DOHH2 (cell line): Measurements from ENCODE around the gene SLC19A2.

Experiments used
- H3F3A ChIP-seq: fragments of 200-600 bp; sonication (generic), shearing (Covaris generic); 2 replicates; pipeline ENCODE4 v1.6.0; 2016; ENCODE audit warnings: antibody characterized with exemption, mild to moderate bottlenecking; ENCODE audit not compliant: control insufficient read depth, insufficient read depth
- H3K27ac ChIP-seq: fragments of 200-600 bp; sonication (generic); 2 replicates; pipeline ENCODE4 v1.5.1; 2014; ENCODE audit warnings: low read depth, mild to moderate bottlenecking, low read length, moderate library complexity
- H3K27me3 ChIP-seq: fragments of 200-600 bp; sonication (generic); 2 replicates; pipeline ENCODE4 v1.6.1; 2014; ENCODE audit warnings: mild to moderate bottlenecking, low read length, mixed read lengths; ENCODE audit not compliant: control insufficient read depth
- H3K36me3 ChIP-seq: fragments of 200-600 bp; sonication (generic); 2 replicates; pipeline ENCODE4 v1.6.1; 2014; ENCODE audit warnings: mild to moderate bottlenecking, low read length, moderate library complexity, mixed read lengths; ENCODE audit not compliant: control insufficient read depth
- H3K4me1 ChIP-seq: fragments of 200-600 bp; sonication (generic); 2 replicates; pipeline ENCODE4 v1.6.1; 2014; ENCODE audit warnings: mild to moderate bottlenecking, low read length, mixed read lengths; ENCODE audit not compliant: control insufficient read depth
- H3K4me2 ChIP-seq: fragments of 200-600 bp; sonication (generic); 2 replicates; pipeline ENCODE4 v1.6.0; 2014; ENCODE audit warnings: mild to moderate bottlenecking, low read length, moderate library complexity
- H3K4me3 ChIP-seq: fragments of 200-600 bp; sonication (generic); 2 replicates; pipeline ENCODE4 v1.5.1; 2014; ENCODE audit warnings: mild to moderate bottlenecking, low read length, mixed read lengths
- H3K79me2 ChIP-seq: fragments of 200-600 bp; sonication (generic); 2 replicates; pipeline ENCODE4 v1.6.1; 2014; ENCODE audit warnings: mild to moderate bottlenecking, low read length, mixed read lengths; ENCODE audit not compliant: control insufficient read depth
- H3K9me2 ChIP-seq: fragments of 200-600 bp; sonication (generic); replicated peaks from 2 replicates; pipeline ENCODE4 v1.6.1; 2014; ENCODE audit warnings: mild to moderate bottlenecking, low read length, mixed read lengths; ENCODE audit not compliant: control insufficient read depth
- H3K9me3 ChIP-seq: fragments of 200-600 bp; sonication (generic); 2 replicates; pipeline ENCODE4 v1.6.1; 2014; ENCODE audit warnings: antibody characterized with exemption, low read length, mixed read lengths; ENCODE audit not compliant: control insufficient read depth, insufficient read depth
- H4K20me1 ChIP-seq: fragments of 200-600 bp; sonication (generic); 2 replicates; pipeline ENCODE4 v1.6.0; 2014; ENCODE audit warnings: low read depth, mild to moderate bottlenecking, antibody characterized with exemption, low read length, moderate library complexity; ENCODE audit not compliant: control insufficient read depth, insufficient read depth
- EZH2phosphoT487 ChIP-seq: fragments of 200-600 bp; sonication (generic); IDR thresholded peaks from 2 replicates; pipeline ENCODE4 v1.6.1; 2017; ENCODE audit warnings: borderline replicate concordance, mild to moderate bottlenecking, antibody characterized with exemption, low read length, moderate library complexity, mixed read lengths
- TF ChIP-seq, protein P1 (sequence below): fragments of 200-600 bp; sonication (generic); IDR thresholded peaks from one replicate; pipeline ENCODE4 v1.5.1; 2014; ENCODE audit warnings: antibody characterized with exemption, mild to moderate bottlenecking, low read depth, low read length; ENCODE audit not compliant: poor library complexity, severe bottlenecking

Gene SLC19A2

DNA sequence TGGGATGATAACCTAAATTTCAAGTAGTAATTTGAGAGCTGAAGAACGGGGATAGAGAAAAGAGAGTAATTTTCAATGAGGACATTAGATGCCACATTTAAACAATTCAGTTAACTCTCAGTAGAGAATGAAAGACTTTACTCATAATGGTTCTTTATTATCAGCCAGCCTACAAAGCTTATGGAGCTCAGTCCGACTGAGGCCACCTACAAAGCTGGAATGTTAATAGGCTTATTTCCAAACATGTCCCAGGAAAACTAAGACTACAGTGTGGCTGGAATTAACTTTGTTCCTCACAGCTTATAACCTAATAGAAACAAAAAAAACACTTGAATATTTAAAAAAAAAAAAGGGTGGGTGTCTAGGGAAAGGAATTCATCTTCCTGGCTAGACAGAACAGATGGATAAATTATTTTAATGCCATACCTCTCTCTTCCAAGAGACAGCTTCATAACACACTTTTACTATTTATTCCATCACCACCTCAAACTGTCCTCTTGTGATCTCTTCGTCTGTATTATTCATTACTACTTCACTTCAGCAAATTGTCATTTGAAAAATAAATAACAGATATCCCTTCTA lies 9.8 kb downstream of the SLC19A2 start:
- no peak overlapping the region for H3K27ac ChIP-seq
- H3K27me3 ChIP-seq = no peaks in the 10 kb centered on the region
- H3K4me3 ChIP-seq = no peak overlapping the region
- H3K79me2 ChIP-seq = peaks cover 23% of the 10 kb centered on the region
- no peaks in the 10 kb centered on the region for H3F3A ChIP-seq
- no peak overlapping the region for H3K4me2 ChIP-seq
- no peaks in the 10 kb centered on the region for H3K9me2 ChIP-seq
- no peaks in the 10 kb centered on the region for H3K9me3 ChIP-seq
- H3K36me3 ChIP-seq = peaks cover 8% of the 10 kb centered on the region
- no peaks in the 10 kb centered on the region for H4K20me1 ChIP-seq
- no peaks in the 10 kb centered on the region for H3K4me1 ChIP-seq
- TF ChIP-seq, protein P1, sequence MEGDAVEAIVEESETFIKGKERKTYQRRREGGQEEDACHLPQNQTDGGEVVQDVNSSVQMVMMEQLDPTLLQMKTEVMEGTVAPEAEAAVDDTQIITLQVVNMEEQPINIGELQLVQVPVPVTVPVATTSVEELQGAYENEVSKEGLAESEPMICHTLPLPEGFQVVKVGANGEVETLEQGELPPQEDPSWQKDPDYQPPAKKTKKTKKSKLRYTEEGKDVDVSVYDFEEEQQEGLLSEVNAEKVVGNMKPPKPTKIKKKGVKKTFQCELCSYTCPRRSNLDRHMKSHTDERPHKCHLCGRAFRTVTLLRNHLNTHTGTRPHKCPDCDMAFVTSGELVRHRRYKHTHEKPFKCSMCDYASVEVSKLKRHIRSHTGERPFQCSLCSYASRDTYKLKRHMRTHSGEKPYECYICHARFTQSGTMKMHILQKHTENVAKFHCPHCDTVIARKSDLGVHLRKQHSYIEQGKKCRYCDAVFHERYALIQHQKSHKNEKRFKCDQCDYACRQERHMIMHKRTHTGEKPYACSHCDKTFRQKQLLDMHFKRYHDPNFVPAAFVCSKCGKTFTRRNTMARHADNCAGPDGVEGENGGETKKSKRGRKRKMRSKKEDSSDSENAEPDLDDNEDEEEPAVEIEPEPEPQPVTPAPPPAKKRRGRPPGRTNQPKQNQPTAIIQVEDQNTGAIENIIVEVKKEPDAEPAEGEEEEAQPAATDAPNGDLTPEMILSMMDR = no peak
- TF ChIP-seq EZH2phosphoT487 = no peak

DNA sequence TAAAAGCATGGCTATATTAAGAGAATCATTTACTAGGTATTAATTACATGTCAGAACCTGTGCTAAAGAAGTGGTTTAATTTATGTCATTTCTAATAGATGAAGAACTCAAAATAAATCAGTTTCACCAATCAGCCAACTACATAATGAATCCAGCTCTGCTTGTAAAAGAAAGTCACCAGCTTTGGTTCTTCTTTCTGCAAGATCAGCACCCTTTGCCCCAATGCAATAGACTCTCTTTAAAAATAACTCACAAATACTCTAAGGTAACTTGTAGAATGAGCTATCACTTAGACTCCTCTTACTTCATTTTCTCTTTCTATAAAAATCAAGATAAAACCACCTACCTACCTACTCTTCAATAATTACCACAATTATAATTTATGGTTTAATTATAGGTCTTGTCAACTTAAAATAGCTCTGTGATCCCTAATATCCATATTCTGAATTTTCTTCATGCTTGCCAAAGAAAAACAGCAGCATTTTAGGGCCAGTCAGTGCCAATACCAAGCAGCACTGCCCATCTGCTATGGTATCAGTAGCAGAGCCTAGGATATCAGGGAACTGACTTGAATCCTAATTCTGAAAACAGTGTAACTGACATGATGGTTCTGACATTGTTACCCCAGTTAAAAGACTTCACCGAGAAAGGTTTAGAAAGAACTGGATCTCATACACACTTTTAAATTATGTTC lies 11.3 kb downstream of the SLC19A2 start:
- no peaks in the 10 kb centered on the region for H4K20me1 ChIP-seq
- no peaks in the 10 kb centered on the region for H3F3A ChIP-seq
- peaks cover 10% of the 10 kb centered on the region for H3K79me2 ChIP-seq
- no peak overlapping the region for H3K4me2 ChIP-seq
- H3K9me2 ChIP-seq = no peaks in the 10 kb centered on the region
- H3K4me3 ChIP-seq = no peak overlapping the region
- TF ChIP-seq, protein P1 = no peak
- no peak for TF ChIP-seq EZH2phosphoT487
- H3K27me3 ChIP-seq = no peaks in the 10 kb centered on the region
- H3K36me3 ChIP-seq = peaks cover 8% of the 10 kb centered on the region
- no peaks in the 10 kb centered on the region for H3K9me3 ChIP-seq
- H3K4me1 ChIP-seq = no peaks in the 10 kb centered on the region
- no peak overlapping the region for H3K27ac ChIP-seq

DNA sequence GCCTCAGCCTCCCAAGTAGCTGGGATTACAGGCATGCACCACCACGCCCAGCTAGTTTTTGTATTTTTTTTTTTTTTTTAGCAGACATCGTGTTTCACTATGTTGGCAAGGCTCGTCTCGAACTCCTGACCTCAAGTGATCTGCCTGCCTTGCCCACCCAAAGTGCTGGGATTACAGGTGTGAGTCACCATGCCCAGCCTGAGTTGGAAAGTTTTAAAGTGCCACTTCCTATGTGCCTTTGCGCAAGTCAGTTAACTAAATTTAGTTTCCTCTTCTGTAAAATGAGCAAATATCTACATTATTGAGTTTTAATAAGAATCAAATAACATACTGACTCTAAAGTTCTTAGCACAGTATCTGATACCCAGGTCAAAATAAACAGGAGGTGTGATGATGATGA lies 12.4 kb downstream of the SLC19A2 start:
- no peak overlapping the region for H3K4me3 ChIP-seq
- H3K27ac ChIP-seq = no peak overlapping the region
- H3K36me3 ChIP-seq = peaks cover 8% of the 10 kb centered on the region
- H3K9me2 ChIP-seq = no peaks in the 10 kb centered on the region
- H3F3A ChIP-seq = no peaks in the 10 kb centered on the region
- H3K4me2 ChIP-seq = no peak overlapping the region
- no peaks in the 10 kb centered on the region for H3K9me3 ChIP-seq
- H3K79me2 ChIP-seq = no peaks in the 10 kb centered on the region
- TF ChIP-seq, protein P1 = no peak
- TF ChIP-seq EZH2phosphoT487 = no peak
- no peaks in the 10 kb centered on the region for H3K4me1 ChIP-seq
- H4K20me1 ChIP-seq = no peaks in the 10 kb centered on the region
- H3K27me3 ChIP-seq = no peaks in the 10 kb centered on the region
